OCI-LY7 (cell line): ENCODE measurements around the gene ZNF480. TPM values are rescaled to one million over a fixed set of nuclear protein-coding genes. Genes with fewer than 3 reads are reported as not detected.

ENCODE experiments used
- BruUV-seq: library from RNA; stranded (reverse); fragments of 400-500 nt; replicated peaks from 2 replicates; lab custom pipeline; 2021; lab: Mats Ljungman, UMichigan
- CTCF ChIA-PET: fragments of 300-600 bp; sonication (Branson Sonifier 250); formaldehyde crosslinking; loops from one replicate; lab custom pipeline; 2022; ENCODE audit warnings: antibody characterized with exemption; ENCODE audit not compliant: unreplicated experiment; lab: Charles Lee
- POLR2A ChIA-PET: fragments of 300-600 bp; sonication (Branson Sonifier 250); formaldehyde crosslinking; loops from one replicate; lab custom pipeline; 2022; ENCODE audit warnings: antibody characterized with exemption; lab: Charles Lee
- DNase-seq: peaks from one replicate; pipeline ENCODE4 v3.0.0-alpha.2; 2015; ENCODE audit warnings: low spot score
- H2AFZ ChIP-seq: fragments of 200-600 bp; sonication (generic), shearing (Covaris generic); 2 replicates; pipeline ENCODE4 v1.6.1; 2014; ENCODE audit warnings: mild to moderate bottlenecking, antibody characterized with exemption, low read length, moderate library complexity
- H3K27ac ChIP-seq: fragments of 200-600 bp; sonication (generic); 2 replicates; pipeline ENCODE4 v1.5.1; 2014; ENCODE audit warnings: mixed run types, low read depth, mild to moderate bottlenecking, moderate library complexity, low read length, inconsistent platforms; ENCODE audit not compliant: poor library complexity, severe bottlenecking
- H3K36me3 ChIP-seq: fragments of 200-600 bp; sonication (generic); 2 replicates; pipeline ENCODE4 v1.6.1; 2014; ENCODE audit warnings: mild to moderate bottlenecking, antibody characterized with exemption, low read length, moderate library complexity, mixed read lengths; ENCODE audit not compliant: insufficient read depth
- H3K4me1 ChIP-seq: fragments of 200-600 bp; sonication (generic); 2 replicates; pipeline ENCODE4 v1.5.1; 2014; ENCODE audit warnings: mild to moderate bottlenecking, low read length; ENCODE audit not compliant: insufficient read depth, poor library complexity, severe bottlenecking
- H3K4me2 ChIP-seq: fragments of 200-600 bp; sonication (generic); 2 replicates; pipeline ENCODE4 v1.6.1; 2014; ENCODE audit warnings: mild to moderate bottlenecking, low read length
- H3K4me3 ChIP-seq: fragments of 200-600 bp; sonication (generic); 2 replicates; pipeline ENCODE4 v1.5.1; 2014; ENCODE audit warnings: mild to moderate bottlenecking, low read depth, low read length; ENCODE audit not compliant: poor library complexity, severe bottlenecking
- H3K79me2 ChIP-seq: fragments of 200-600 bp; sonication (generic); 2 replicates; pipeline ENCODE4 v1.6.1; 2016; ENCODE audit warnings: low read depth, mild to moderate bottlenecking, low read length, moderate library complexity, mixed read lengths; ENCODE audit not compliant: insufficient read depth
- H3K9me2 ChIP-seq: fragments of 200-600 bp; sonication (generic); 2 replicates; pipeline ENCODE4 v1.6.1; 2016; ENCODE audit warnings: mild to moderate bottlenecking, low read length, mixed read lengths; ENCODE audit not compliant: insufficient read depth
- H3K9me3 ChIP-seq: fragments of 200-600 bp; sonication (generic); 2 replicates; pipeline ENCODE4 v1.6.1; 2014; ENCODE audit warnings: mild to moderate bottlenecking, mixed run types, low read length, mixed read lengths
- H4K20me1 ChIP-seq: fragments of 200-600 bp; sonication (generic); 2 replicates; pipeline ENCODE4 v1.6.1; 2014; ENCODE audit warnings: mild to moderate bottlenecking, antibody characterized with exemption, low read length, moderate library complexity, mixed read lengths; ENCODE audit not compliant: insufficient read depth
- EZH2phosphoT487 ChIP-seq: fragments of 200-600 bp; sonication (generic); IDR thresholded peaks from 2 replicates; pipeline ENCODE4 v1.6.1; 2018; ENCODE audit warnings: low read depth, borderline replicate concordance, mild to moderate bottlenecking, mixed run types, antibody characterized with exemption, low read length, moderate library complexity, mixed read lengths
- intact Hi-C: fragments of 100-400 bp; cut with micrococcal nuclease; formaldehyde crosslinking; loops from one replicate; pipeline ENCODE4 v1.10.0; 2022; ENCODE audit not compliant: unreplicated experiment
- total RNA-seq, 2 experiments: library from RNA; depleted of rRNA in 1 of 2; stranded (reverse); fragments of >200 nt in 1 of 2; shearing (Covaris generic) in 1 of 2; gene quantifications; 2 replicates each; pipeline ENCODE4 v1.2.3, GENCODE V29; 2014 to 2022
- TF ChIP-seq, protein P1 (sequence below): fragments of 200-600 bp; sonication (generic); conservative IDR thresholded peaks from 2 replicates; pipeline ENCODE4 v1.5.1; 2014; ENCODE audit warnings: mild to moderate bottlenecking, antibody characterized with exemption, low read length, moderate library complexity, mixed read lengths

Gene ZNF480
- total RNA-seq, 2 experiments from 2014 or later: 12.0 to 15.5 TPM

DNA sequence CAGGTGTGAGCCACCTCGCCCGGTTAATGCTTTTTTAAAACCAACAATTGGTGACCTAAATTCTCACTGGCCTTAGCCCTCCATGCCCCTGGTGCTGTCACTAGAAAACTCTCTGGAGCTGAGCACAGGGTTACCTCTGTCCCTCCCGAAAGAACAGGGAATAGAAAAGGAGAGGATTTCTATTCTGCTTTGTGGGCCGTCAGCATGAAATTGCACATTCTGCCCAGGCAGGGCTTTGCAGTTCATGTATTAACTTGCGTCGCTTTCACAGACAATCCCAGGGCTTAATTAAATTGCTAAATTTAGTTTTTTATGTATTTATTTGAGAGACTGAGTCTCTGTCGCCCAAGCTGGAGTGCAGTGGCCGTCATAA, 583 bp upstream of the ZNF480 start:
- ChIA-PET CTCF (no interaction called here), POLR2A (no interaction called here)
- Histone ChIP-seq H3K4me2 (peak overlapping the region; percentile 92), H3K27ac (no peak overlapping the region), H2AFZ (peak overlapping the region; percentile 64; the same call in 1 of the 2 replicates), H3K4me3 (peak overlapping the region; percentile 93), H3K36me3 (peaks cover 50% of the 10 kb centered on the region), H4K20me1 (no peaks in the 10 kb centered on the region), H3K9me2 (no peaks in the 10 kb centered on the region), H3K9me3 (peaks cover 14% of the 10 kb centered on the region; the same call in 1 of the 2 replicates), H3K4me1 (peaks cover 12% of the 10 kb centered on the region), H3K79me2 (peaks cover 22% of the 10 kb centered on the region)
- no peak for DNase-seq
- TF ChIP-seq, protein P1, sequence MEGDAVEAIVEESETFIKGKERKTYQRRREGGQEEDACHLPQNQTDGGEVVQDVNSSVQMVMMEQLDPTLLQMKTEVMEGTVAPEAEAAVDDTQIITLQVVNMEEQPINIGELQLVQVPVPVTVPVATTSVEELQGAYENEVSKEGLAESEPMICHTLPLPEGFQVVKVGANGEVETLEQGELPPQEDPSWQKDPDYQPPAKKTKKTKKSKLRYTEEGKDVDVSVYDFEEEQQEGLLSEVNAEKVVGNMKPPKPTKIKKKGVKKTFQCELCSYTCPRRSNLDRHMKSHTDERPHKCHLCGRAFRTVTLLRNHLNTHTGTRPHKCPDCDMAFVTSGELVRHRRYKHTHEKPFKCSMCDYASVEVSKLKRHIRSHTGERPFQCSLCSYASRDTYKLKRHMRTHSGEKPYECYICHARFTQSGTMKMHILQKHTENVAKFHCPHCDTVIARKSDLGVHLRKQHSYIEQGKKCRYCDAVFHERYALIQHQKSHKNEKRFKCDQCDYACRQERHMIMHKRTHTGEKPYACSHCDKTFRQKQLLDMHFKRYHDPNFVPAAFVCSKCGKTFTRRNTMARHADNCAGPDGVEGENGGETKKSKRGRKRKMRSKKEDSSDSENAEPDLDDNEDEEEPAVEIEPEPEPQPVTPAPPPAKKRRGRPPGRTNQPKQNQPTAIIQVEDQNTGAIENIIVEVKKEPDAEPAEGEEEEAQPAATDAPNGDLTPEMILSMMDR: no peak
- TF ChIP-seq EZH2phosphoT487: no peak
- intact Hi-C loops: loop anchor here (2.0 kb wide), 1 partner anchor 268 kb away; the partner anchor contains the start of gene ZNF614
- no TSS peak for BruUV-seq

DNA sequence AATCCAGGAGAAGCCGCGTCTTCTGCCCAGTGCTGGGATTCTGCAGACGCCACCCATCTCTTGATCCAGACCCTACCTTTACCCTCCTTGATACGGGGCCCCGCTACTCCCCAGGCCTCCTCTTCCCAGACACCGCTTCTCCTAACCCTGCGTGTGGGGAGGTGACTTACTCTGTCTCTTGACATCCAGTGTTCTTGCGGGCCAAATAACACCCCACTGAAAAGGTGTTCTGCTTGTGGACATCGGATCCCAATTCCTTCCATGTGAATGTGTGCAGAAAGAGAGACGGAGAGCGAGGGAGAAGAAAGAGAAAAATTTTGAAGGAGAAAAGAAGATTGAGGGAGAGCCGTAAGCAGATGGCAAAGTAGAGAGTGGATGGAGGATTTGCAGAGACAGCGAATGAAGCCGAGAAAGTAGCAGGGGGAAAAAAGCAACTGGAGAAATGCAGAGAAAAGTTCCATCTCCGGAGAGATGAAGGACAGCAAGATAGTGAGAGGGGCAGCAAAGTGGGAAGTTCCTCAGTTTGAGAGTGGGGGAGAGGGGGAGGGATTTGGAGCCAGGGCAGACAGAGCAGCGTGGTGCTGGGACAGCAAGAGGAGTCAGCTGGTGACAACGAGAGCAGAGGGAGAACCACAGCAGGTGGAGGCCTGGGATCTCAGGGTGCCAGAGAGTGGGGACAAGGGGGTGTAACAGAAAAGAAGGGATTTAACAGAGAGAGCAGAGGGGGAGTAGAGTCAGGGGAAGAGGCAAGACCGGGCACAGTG, 814 bp downstream of the ZNF480 start:
- Histone ChIP-seq H3K79me2 (peaks cover 22% of the 10 kb centered on the region), H3K4me1 (peaks cover 12% of the 10 kb centered on the region), H2AFZ (peak overlapping the region; percentile 61; the same call in 1 of the 2 replicates), H4K20me1 (no peaks in the 10 kb centered on the region), H3K4me2 (peak overlapping the region; percentile 84), H3K4me3 (peak overlapping the region; percentile 93), H3K9me3 (peaks cover 20% of the 10 kb centered on the region; the same call in 1 of the 2 replicates), H3K27ac (peak overlapping the region; percentile 63), H3K9me2 (no peaks in the 10 kb centered on the region), H3K36me3 (peaks cover 51% of the 10 kb centered on the region)
- no peak for TF ChIP-seq EZH2phosphoT487
- TF ChIP-seq, protein P1: no peak
- intact Hi-C loops: loop anchor here (2.0 kb wide), 1 partner anchor 269 kb away; the partner anchor contains the start of gene ZNF614
- no peak for DNase-seq
- POLR2A ChIA-PET: no interaction called here
- CTCF ChIA-PET: no interaction called here
- no TSS peak for BruUV-seq

DNA sequence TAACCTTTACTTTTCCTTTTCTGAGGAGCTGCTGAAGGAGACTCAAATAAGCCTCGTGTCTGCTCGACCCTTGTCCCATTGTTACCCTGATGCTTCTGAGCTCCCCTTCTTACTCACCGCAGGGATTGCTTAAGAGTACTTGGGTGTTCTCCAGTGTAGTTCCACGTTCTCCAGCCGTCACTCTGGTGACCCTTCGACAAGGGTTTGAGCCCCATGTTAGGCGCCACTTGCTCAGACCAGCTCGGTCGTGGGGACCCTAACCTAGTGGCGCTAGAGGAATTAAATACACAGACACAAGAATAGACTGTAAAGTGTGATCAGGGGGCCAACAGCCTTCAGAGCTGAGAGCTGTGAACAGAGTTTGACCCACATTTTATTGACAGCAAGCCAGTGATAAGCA, 10.3 kb downstream of the ZNF480 start:
- peaks cover 99% of the 10 kb centered on the region for H3K36me3 ChIP-seq
- no peaks in the 10 kb centered on the region for H3K9me2 ChIP-seq
- ChIA-PET POLR2A (no interaction called here), CTCF (interaction anchor here (0.6 kb wide), 1 partner anchor 1774 kb away, joined by 3 read pairs; no protein-coding TSS in a partner anchor)
- H4K20me1 ChIP-seq: no peaks in the 10 kb centered on the region
- no peak overlapping the region for H3K27ac ChIP-seq
- TF ChIP-seq EZH2phosphoT487: no peak
- TF ChIP-seq, protein P1: no peak
- no peaks in the 10 kb centered on the region; the same call in 1 of the 2 replicates for H3K79me2 ChIP-seq
- no TSS peak for BruUV-seq
- H2AFZ ChIP-seq: no peak overlapping the region
- peak; percentile 53 for DNase-seq
- H3K9me3 ChIP-seq: peaks cover 50% of the 10 kb centered on the region
- intact Hi-C loops: no loop called here
- no peak overlapping the region for H3K4me2 ChIP-seq
- H3K4me3 ChIP-seq: no peak overlapping the region
- H3K4me1 ChIP-seq: no peaks in the 10 kb centered on the region
